Measurements from ENCODE around the gene SHANK3. TPM values are rescaled to one million over a fixed set of nuclear protein-coding genes. Genes with fewer than 3 reads are reported as not detected.

Gene SHANK3
- total RNA-seq, 4 donors from 2014 or later: 2.7 to 30.3 (median 6.3) TPM

DNA sequence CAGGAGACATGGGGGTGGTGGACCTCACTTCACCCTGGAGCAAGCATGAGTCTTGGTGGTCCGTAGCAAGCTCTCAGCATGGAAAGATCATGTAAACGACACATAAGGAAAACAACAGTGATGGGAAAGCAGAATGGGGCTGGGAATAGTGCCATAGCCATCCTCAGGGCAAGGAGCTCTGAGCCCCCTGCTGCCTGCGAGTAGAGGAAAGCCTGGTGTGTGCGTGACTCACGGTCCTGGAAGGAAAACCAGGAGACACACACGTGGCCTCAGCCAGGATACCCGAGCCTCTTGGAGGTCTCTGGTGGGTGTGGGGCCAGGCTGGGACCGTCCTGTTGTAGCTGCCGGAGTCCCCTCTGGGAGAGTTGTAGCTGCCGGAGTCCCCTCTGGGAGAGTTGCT lies 12.4 kb downstream of the SHANK3 start:
- Histone ChIP-seq H3K9me3 (no peaks in the 10 kb centered on the region), H3K36me3 (no peaks in the 10 kb centered on the region), H3K4me1 (no peaks in the 10 kb centered on the region), H3K27me3 (peaks cover 5% of the 10 kb centered on the region), H3K27ac (no peak overlapping the region), H3K4me3 (no peak overlapping the region)
- no peak for DNase-seq
- in situ Hi-C loops (cut with MboI; ENCODE audit: low pct_ligation_motif_present in 1 of 4, low pct_unique_long_range_greater_than_20kb in 1 of 4, low sequenced_read_pairs in 3 of 4) (no loop called here), intact Hi-C loops (cut with DNase I; ENCODE audit: low total_unique reads) (no loop called here)
- 43% methylated on average over 9 of the region's 10 CpGs; no CpG with 5 or more reads in 1 of the 2 donors for WGBS, 2 donors (ENCODE audit: low coverage in 1 of 2)
- no peak for TF ChIP-seq POLR2AphosphoS5 (IDR thresholded peaks at IDR 0.05)
- TF ChIP-seq, protein P1, sequence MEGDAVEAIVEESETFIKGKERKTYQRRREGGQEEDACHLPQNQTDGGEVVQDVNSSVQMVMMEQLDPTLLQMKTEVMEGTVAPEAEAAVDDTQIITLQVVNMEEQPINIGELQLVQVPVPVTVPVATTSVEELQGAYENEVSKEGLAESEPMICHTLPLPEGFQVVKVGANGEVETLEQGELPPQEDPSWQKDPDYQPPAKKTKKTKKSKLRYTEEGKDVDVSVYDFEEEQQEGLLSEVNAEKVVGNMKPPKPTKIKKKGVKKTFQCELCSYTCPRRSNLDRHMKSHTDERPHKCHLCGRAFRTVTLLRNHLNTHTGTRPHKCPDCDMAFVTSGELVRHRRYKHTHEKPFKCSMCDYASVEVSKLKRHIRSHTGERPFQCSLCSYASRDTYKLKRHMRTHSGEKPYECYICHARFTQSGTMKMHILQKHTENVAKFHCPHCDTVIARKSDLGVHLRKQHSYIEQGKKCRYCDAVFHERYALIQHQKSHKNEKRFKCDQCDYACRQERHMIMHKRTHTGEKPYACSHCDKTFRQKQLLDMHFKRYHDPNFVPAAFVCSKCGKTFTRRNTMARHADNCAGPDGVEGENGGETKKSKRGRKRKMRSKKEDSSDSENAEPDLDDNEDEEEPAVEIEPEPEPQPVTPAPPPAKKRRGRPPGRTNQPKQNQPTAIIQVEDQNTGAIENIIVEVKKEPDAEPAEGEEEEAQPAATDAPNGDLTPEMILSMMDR (IDR thresholded peaks at IDR 0.05): no peak
- TF ChIP-seq EP300 (IDR thresholded peaks at IDR 0.05; ENCODE audit: low read depth): no peak
- TF ChIP-seq POLR2A (IDR thresholded peaks at IDR 0.05): no peak

- no peak for DNase-seq
- H3K36me3 ChIP-seq: no peaks in the 10 kb centered on the region
- intact Hi-C loops (cut with DNase I; ENCODE audit: low total_unique reads): no loop called here
- TF ChIP-seq, protein P1 (IDR thresholded peaks at IDR 0.05): no peak
- no peak for TF ChIP-seq POLR2AphosphoS5 (IDR thresholded peaks at IDR 0.05)
- TF ChIP-seq POLR2A (IDR thresholded peaks at IDR 0.05): no peak
- TF ChIP-seq EP300 (IDR thresholded peaks at IDR 0.05; ENCODE audit: low read depth): no peak
- peaks cover 5% of the 10 kb centered on the region for H3K27me3 ChIP-seq
- no peak overlapping the region for H3K4me3 ChIP-seq
- in situ Hi-C loops (cut with MboI; ENCODE audit: low pct_ligation_motif_present in 1 of 4, low pct_unique_long_range_greater_than_20kb in 1 of 4, low sequenced_read_pairs in 3 of 4): no loop called here
- no peaks in the 10 kb centered on the region for H3K9me3 ChIP-seq
- H3K4me1 ChIP-seq: no peaks in the 10 kb centered on the region
- WGBS, 2 donors (ENCODE audit: low coverage in 1 of 2): 61% methylated on average over 8 of the region's 9 CpGs; no CpG with 5 or more reads in 1 of the 2 donors
- no peak overlapping the region for H3K27ac ChIP-seq
Measured at GRCh38 chr22:50686794-50687193, 14.2 kb downstream of the SHANK3 start.

DNA sequence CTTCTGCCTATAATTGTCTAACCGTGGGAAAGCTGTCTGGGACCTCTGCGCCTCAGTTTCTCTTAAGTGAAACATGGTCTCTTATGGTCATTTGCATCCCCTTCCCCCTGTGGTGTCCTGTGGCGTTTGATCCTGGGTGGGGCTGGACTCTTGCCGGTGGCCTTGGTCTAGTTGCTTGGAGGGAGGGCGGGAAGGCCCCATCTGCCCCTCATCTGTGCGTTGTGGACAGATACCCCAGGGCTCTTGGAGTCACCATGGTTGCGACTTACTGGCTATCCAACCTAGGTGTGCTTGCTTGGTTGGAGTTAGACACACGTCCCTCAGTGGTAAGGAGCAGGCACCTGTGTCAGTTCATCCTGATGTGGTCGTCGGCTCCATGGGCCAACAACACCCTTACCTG lies 15.2 kb downstream of the SHANK3 start:
- intact Hi-C loops (cut with DNase I; ENCODE audit: low total_unique reads): no loop called here
- DNase-seq: no peak

DNA sequence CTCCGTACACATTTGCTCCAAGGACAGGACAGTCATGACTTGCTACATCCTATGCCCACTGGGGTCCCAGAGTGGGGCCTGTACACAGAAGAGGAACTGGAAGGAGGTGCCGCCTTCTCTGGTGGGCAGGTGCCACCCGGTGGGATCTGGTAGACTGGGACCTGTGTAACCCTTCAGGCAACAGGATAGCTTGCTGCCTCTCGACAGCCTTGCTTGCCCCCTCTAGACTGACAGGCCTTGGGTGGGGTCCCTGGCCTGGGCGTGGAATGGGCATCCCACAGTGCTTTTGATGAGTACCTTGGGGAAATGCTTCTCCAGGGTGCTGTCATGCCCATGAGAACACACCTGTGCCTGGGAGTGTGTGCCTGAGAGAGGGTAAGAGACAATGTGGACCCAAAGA lies 15.8 kb downstream of the SHANK3 start:
- intact Hi-C loops (cut with DNase I; ENCODE audit: low total_unique reads): no loop called here
- Histone ChIP-seq H3K27me3 (peaks cover 9% of the 10 kb centered on the region), H3K4me1 (no peaks in the 10 kb centered on the region), H3K36me3 (no peaks in the 10 kb centered on the region), H3K9me3 (no peaks in the 10 kb centered on the region), H3K4me3 (no peak overlapping the region), H3K27ac (no peak overlapping the region)
- in situ Hi-C loops (cut with MboI; ENCODE audit: low pct_ligation_motif_present in 1 of 4, low pct_unique_long_range_greater_than_20kb in 1 of 4, low sequenced_read_pairs in 3 of 4): no loop called here
- TF ChIP-seq, protein P1 (IDR thresholded peaks at IDR 0.05): no peak
- TF ChIP-seq POLR2A (IDR thresholded peaks at IDR 0.05) (no peak), EP300 (IDR thresholded peaks at IDR 0.05; ENCODE audit: low read depth) (no peak), POLR2AphosphoS5 (IDR thresholded peaks at IDR 0.05) (no peak)
- no peak for DNase-seq
- WGBS, 2 donors (ENCODE audit: low coverage in 1 of 2): 93% methylated on average over 5 of the region's 5 CpGs; no CpG with 5 or more reads in 1 of the 2 donors

More for the DNA sequence above, 15.2 kb downstream of the SHANK3 start:
- H3K4me1 ChIP-seq: no peaks in the 10 kb centered on the region
- in situ Hi-C loops (cut with MboI; ENCODE audit: low pct_ligation_motif_present in 1 of 4, low pct_unique_long_range_greater_than_20kb in 1 of 4, low sequenced_read_pairs in 3 of 4): no loop called here
- 88% methylated on average over 10 of the region's 10 CpGs; no CpG with 5 or more reads in 1 of the 2 donors for WGBS, 2 donors (ENCODE audit: low coverage in 1 of 2)
- no peak overlapping the region for H3K27ac ChIP-seq
- H3K36me3 ChIP-seq: no peaks in the 10 kb centered on the region
- TF ChIP-seq POLR2AphosphoS5 (IDR thresholded peaks at IDR 0.05) (no peak), POLR2A (IDR thresholded peaks at IDR 0.05) (no peak), EP300 (IDR thresholded peaks at IDR 0.05; ENCODE audit: low read depth) (no peak)
- TF ChIP-seq, protein P1 (IDR thresholded peaks at IDR 0.05): no peak
- H3K27me3 ChIP-seq: peaks cover 9% of the 10 kb centered on the region
- H3K4me3 ChIP-seq: no peak overlapping the region
- H3K9me3 ChIP-seq: no peaks in the 10 kb centered on the region

Measured in transverse colon (tissue), 4 donors.